Stimulated activated naive CD8-positive, alpha-beta T cell treated with anti-CD3 and anti-CD28 coated beads, Interleukin-15, Interleukin-2, amounts not matched to agents 100 U/mL and 50 U/mL, for 24 hours (primary cell): ENCODE results near the gene MCL1.
"Not testable (repeated sequence)": the region's sequence is repeated elsewhere in the genome, so short reads cannot be mapped to it uniquely, and the experiment has no call there.

Experiments
- ATAC-seq: fragments of 150-1000 bp; cut with Tn5 transposase; one replicate; pipeline ENCODE4 v1.10.0; 2021
- DNase-seq: peaks from one replicate; pipeline ENCODE4 v3.0.0; 2021

MCL1 gene

GRCh38 chr1:150579110-150579944 is at the start of gene MCL1:
TSS of gene MCL1 (minus strand) at chr1:150579610. CDS start at chr1:150579530, 80 bp downstream.
- DNase-seq (peak; percentile 86), ATAC-seq (peak; percentile 92)

- DNase-seq (no peak), ATAC-seq (no peak)
Measured at GRCh38 chr1:150628766-150629114, 49.3 kb upstream of the MCL1 start.

- ATAC-seq (no peak), DNase-seq (no peak)
Measured at GRCh38 chr1:150627826-150628410, 48.5 kb upstream of the MCL1 start.

- ATAC-seq (no peak), DNase-seq (peak; percentile 56)
Measured at GRCh38 chr1:150626150-150626549, 46.7 kb upstream of the MCL1 start.

- not testable (repeated sequence) for DNase-seq, ATAC-seq
Measured at GRCh38 chr1:150624546-150624945, 45.1 kb upstream of the MCL1 start.

- not testable (repeated sequence) for DNase-seq
Measured at GRCh38 chr1:150624134-150624533, 44.7 kb upstream of the MCL1 start.

GRCh38 chr1:150622303-150622975 is 43.0 kb upstream of the MCL1 start:
- DNase-seq (no peak), ATAC-seq (no peak)

More at GRCh38 chr1:150624134-150624533, 44.7 kb upstream of the MCL1 start:
- not testable (repeated sequence) for ATAC-seq

- no peak for ATAC-seq
- DNase-seq = peak; percentile 49
Measured at GRCh38 chr1:150621497-150622302, 42.3 kb upstream of the MCL1 start.

- no peak for ATAC-seq
- no peak for DNase-seq
Measured at GRCh38 chr1:150620919-150621318, 41.5 kb upstream of the MCL1 start.

GRCh38 chr1:150619576-150620509 is 40.4 kb upstream of the MCL1 start:
- ATAC-seq (peak; percentile 33), DNase-seq (no peak)

- ATAC-seq (no peak), DNase-seq (peak; percentile 42)
Measured at GRCh38 chr1:150615346-150616201, 36.2 kb upstream of the MCL1 start.

- ATAC-seq (peak; percentile 70), DNase-seq (peak; percentile 56)
Measured at GRCh38 chr1:150613061-150613920, 33.9 kb upstream of the MCL1 start.

- DNase-seq = no peak
- ATAC-seq = no peak
Measured at GRCh38 chr1:150612014-150612345, 32.6 kb upstream of the MCL1 start.

- ATAC-seq = no peak
- no peak for DNase-seq
Measured at GRCh38 chr1:150610576-150610975, 31.2 kb upstream of the MCL1 start.

GRCh38 chr1:150609732-150610131 is 30.3 kb upstream of the MCL1 start:
- DNase-seq = no peak

GRCh38 chr1:150606463-150607142 is 27.2 kb upstream of the MCL1 start:
- no peak for ATAC-seq
- no peak for DNase-seq

More at GRCh38 chr1:150609732-150610131, 30.3 kb upstream of the MCL1 start:
- ATAC-seq = no peak

GRCh38 chr1:150605451-150605731 is 26.0 kb upstream of the MCL1 start:
- DNase-seq, ATAC-seq: not testable (repeated sequence)

GRCh38 chr1:150604226-150604588 is 24.8 kb upstream of the MCL1 start:
- DNase-seq (no peak), ATAC-seq (no peak)

- ATAC-seq (no peak), DNase-seq (no peak)
Measured at GRCh38 chr1:150603711-150604110, 24.3 kb upstream of the MCL1 start.
